Vagina (tissue), 2 donors: Measurements from ENCODE around the gene TMEM130. TPM values are rescaled to one million over a fixed set of nuclear protein-coding genes. Genes with fewer than 3 reads are reported as not detected.

Experiments used
- DNase-seq, 2 donors: peaks; one replicate each; pipeline ENCODE4 v3.0.0-alpha.2; 2017; ENCODE audit errors: extremely low spot score in 2 of 2
- H3K27ac ChIP-seq: fragments of 200-600 bp; sonication (generic); one replicate; pipeline ENCODE4 v1.5.1; 2019
- H3K27me3 ChIP-seq: fragments of 200-600 bp; sonication (generic); one replicate; pipeline ENCODE4 v1.5.1; 2019
- H3K36me3 ChIP-seq, 2 donors: fragments of 200-600 bp; sonication (generic); one replicate each; pipeline ENCODE4 v1.5.1; 2017 to 2019
- H3K4me1 ChIP-seq: fragments of 200-600 bp; sonication (generic); one replicate; pipeline ENCODE4 v1.5.1; 2019
- H3K4me3 ChIP-seq, 2 donors: fragments of 200-600 bp; sonication (generic); 1 replicate in 1 of 2; 2 replicates in 1 of 2; pipeline ENCODE4 v1.5.1; 2016 to 2019
- H3K9me3 ChIP-seq: fragments of 200-600 bp; sonication (generic); one replicate; pipeline ENCODE4 v1.5.1; 2019
- CTCF ChIP-seq, 3 experiments: fragments of 450-650 bp in 2 of 3; fragments of 200-600 bp in 1 of 3; sonication (generic) in 1 of 3; IDR thresholded peaks; one replicate each; pipeline ENCODE4 v1.5.1; 2017 to 2019; ENCODE audit warnings: antibody characterized with exemption in 3 of 3, mild to moderate bottlenecking in 2 of 3, moderate library complexity in 2 of 3
- POLR2A ChIP-seq, 2 donors: fragments of 450-650 bp; IDR thresholded peaks; one replicate each; pipeline ENCODE4 v1.6.1; 2017; ENCODE audit warnings: antibody characterized with exemption in 2 of 2, mild to moderate bottlenecking in 2 of 2, moderate library complexity in 2 of 2
- POLR2AphosphoS5 ChIP-seq, 2 donors: sonication (generic); formaldehyde crosslinking; IDR thresholded peaks; one replicate each; pipeline ENCODE4 v1.9.0; 2017; ENCODE audit warnings: antibody characterized with exemption in 2 of 2, mild to moderate bottlenecking in 2 of 2, low read depth in 1 of 2; ENCODE audit not compliant: insufficient read depth in 1 of 2
- intact Hi-C: fragments of 100-400 bp; cut with DNase I; formaldehyde crosslinking; loops from one replicate; pipeline ENCODE4 v1.15.1; 2023
- total RNA-seq: library from RNA; depleted of rRNA; stranded (reverse); fragments of >200 nt; gene quantifications from one replicate; pipeline ENCODE4 v1.2.3, GENCODE V29; 2016

Gene TMEM130
- total RNA-seq, 1 donor from 2014 or later, result 3.7 TPM

- DNase-seq, result no peak
- H3K27ac ChIP-seq, result no peak overlapping the region
- peaks cover 0 to 91% of the 10 kb centered on the region in 2 donors for H3K36me3 ChIP-seq
- no peak for TF ChIP-seq CTCF (IDR thresholded peaks at IDR 0.05)
- TF ChIP-seq POLR2AphosphoS5 (IDR thresholded peaks at IDR 0.05; ENCODE audit: insufficient read depth in 1 of 2, low read depth in 1 of 2), result no peak
- no peak for TF ChIP-seq POLR2A (IDR thresholded peaks at IDR 0.05)
- no peaks in the 10 kb centered on the region for H3K9me3 ChIP-seq
- no peaks in the 10 kb centered on the region for H3K27me3 ChIP-seq
- H3K4me3 ChIP-seq, result no peak overlapping the region
- intact Hi-C loops, result no loop called here
- no peaks in the 10 kb centered on the region for H3K4me1 ChIP-seq
Measured at GRCh38 chr7:98910427-98910826, 40.6 kb upstream of the TMEM130 start.

DNA sequence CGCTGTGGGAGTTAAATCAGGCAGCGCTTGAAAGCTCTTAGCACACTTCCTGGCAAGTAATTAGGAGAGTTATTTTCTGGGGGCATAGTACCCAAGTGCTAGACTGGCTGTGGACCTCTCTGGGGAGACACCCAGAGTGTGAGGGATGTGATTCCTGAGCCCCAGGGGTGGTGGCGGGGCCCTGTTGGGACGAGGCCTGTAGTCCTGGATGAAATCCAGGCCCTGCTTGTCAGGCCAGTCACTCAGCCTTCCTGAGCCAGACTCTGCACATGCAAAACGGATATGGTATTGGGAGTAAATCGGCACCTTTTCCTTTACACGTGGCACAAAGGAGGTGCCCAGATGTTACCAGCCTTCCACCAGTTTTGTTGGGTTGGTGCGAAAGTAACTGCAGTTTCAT, 39.7 kb upstream of the TMEM130 start:
- no peaks in the 10 kb centered on the region for H3K4me1 ChIP-seq
- no peak overlapping the region for H3K4me3 ChIP-seq
- intact Hi-C loops, result no loop called here
- H3K27me3 ChIP-seq, result no peaks in the 10 kb centered on the region
- TF ChIP-seq POLR2AphosphoS5 (IDR thresholded peaks at IDR 0.05; ENCODE audit: insufficient read depth in 1 of 2, low read depth in 1 of 2) (no peak), POLR2A (IDR thresholded peaks at IDR 0.05) (no peak), CTCF (IDR thresholded peaks at IDR 0.05) (no peak)
- H3K27ac ChIP-seq, result no peak overlapping the region
- H3K9me3 ChIP-seq, result no peaks in the 10 kb centered on the region
- no peak for DNase-seq
- peaks cover 0 to 95% of the 10 kb centered on the region in 2 donors for H3K36me3 ChIP-seq

DNA sequence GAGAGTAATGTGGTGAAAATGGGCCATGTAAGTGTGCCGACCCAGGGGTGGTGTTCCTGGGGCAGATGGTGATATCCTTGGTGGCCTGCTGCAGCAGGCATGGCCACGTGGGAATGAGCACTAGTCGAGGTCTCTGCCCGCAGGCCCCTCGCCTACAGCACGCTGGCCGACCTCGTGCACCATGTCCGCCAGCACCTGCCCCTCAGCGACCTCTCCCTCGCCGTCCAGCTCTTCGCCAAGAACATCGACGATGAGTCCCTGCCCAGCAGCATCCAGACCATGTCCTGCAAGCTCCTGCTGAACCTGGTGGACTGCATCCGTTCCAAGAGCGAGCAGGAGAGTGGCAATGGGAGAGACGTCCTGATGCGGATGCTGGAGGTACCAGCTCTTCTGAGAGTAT, 38.8 kb upstream of the TMEM130 start:
- Histone ChIP-seq H3K4me3 (no peak overlapping the region), H3K9me3 (no peaks in the 10 kb centered on the region), H3K4me1 (no peaks in the 10 kb centered on the region), H3K27me3 (no peaks in the 10 kb centered on the region), H3K36me3 (peaks cover 0 to 95% of the 10 kb centered on the region in 2 donors), H3K27ac (no peak overlapping the region)
- intact Hi-C loops, result no loop called here
- no peak for DNase-seq
- TF ChIP-seq POLR2A (IDR thresholded peaks at IDR 0.05), result no peak
- TF ChIP-seq POLR2AphosphoS5 (IDR thresholded peaks at IDR 0.05; ENCODE audit: insufficient read depth in 1 of 2, low read depth in 1 of 2), result no peak
- TF ChIP-seq CTCF (IDR thresholded peaks at IDR 0.05), result no peak

- DNase-seq, result no peak
- no peaks in the 10 kb centered on the region for H3K9me3 ChIP-seq
- intact Hi-C loops, result no loop called here
- H3K27ac ChIP-seq, result no peak overlapping the region
- no peak overlapping the region for H3K4me3 ChIP-seq
- no peaks in the 10 kb centered on the region for H3K27me3 ChIP-seq
- TF ChIP-seq POLR2A (IDR thresholded peaks at IDR 0.05) (no peak), POLR2AphosphoS5 (IDR thresholded peaks at IDR 0.05; ENCODE audit: insufficient read depth in 1 of 2, low read depth in 1 of 2) (no peak), CTCF (IDR thresholded peaks at IDR 0.05) (no peak)
- peaks cover 0 to 90% of the 10 kb centered on the region in 2 donors for H3K36me3 ChIP-seq
- no peaks in the 10 kb centered on the region for H3K4me1 ChIP-seq
Measured at GRCh38 chr7:98907570-98907969, 37.8 kb upstream of the TMEM130 start.

DNA sequence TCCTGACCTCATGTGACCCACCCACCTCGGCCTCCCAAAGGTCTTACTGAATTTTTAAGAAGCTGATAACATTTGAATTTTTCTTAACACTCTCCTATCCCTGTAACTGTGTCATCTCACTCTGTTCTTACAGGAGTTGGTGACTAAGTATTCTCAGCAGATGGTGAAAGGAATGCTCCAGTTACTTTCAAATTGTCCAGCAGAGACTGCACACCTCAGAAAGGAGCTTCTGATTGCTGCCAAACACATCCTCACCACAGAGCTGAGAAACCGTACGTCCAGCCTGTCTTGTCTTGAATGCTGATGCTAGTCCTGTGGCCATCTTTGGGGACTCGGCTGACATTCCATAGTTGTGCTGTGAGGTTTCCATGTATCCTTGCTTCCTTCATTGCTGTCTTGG, 33.4 kb upstream of the TMEM130 start:
- no peak for DNase-seq
- Histone ChIP-seq H3K4me1 (no peaks in the 10 kb centered on the region), H3K36me3 (peaks cover 0 to 92% of the 10 kb centered on the region in 2 donors), H3K27me3 (no peaks in the 10 kb centered on the region), H3K9me3 (no peaks in the 10 kb centered on the region), H3K4me3 (no peak overlapping the region), H3K27ac (no peak overlapping the region)
- TF ChIP-seq POLR2AphosphoS5 (IDR thresholded peaks at IDR 0.05; ENCODE audit: insufficient read depth in 1 of 2, low read depth in 1 of 2) (no peak), CTCF (IDR thresholded peaks at IDR 0.05) (no peak), POLR2A (IDR thresholded peaks at IDR 0.05) (no peak)
- intact Hi-C loops, result no loop called here
